Measurements from ENCODE around the gene AGRN.
A peak's percentile ranks its signal among the peaks of the same experiment; 100 is the strongest.
"Not testable (repeated sequence)": the region's sequence is repeated elsewhere in the genome, so short reads cannot be mapped to it uniquely, and the experiment has no call there.

Gene AGRN

DNA sequence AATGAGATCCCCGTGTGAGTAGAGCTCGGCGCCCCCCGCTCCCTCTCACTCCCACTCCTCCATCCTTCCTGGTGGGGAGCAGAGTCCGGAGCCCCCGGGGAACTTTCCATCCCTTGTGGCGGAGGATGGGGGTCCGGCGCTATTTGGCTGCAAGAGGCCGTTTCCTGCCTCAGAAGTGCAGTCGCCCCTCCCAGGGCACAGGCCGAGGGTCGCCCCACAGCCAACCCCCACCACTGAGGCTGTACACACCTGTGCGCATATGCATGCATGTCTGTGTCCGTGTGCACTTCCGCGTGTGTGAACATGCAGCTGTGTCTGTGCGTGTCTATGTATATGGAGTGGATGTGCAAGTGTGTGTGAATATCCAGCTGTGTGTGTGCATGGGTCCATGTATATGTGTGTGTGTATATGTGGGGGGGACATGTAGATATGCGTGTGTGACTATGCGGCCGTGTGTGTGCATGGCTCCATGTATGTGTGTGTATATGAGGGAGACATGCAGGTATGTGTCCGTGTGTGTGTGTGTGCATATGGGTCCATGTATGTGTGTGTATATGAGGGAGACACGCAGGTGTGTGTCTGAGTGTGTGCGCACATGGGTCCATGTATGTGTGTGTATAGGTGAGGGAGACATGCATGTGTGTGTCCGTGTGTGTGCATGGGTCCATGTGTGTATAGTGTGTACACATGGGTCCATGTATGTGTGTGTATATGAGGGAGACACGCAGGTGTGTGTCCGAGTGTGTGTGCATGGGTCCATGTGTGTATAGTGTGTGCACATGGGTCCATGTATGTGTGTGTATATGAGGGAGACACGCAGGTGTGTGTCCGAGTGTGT, 32.3 kb downstream of the AGRN start:
- Histone ChIP-seq H3K36me3 (ENCODE audit: control insufficient read depth in 1 of 2, insufficient read depth in 2 of 2, low read length in 2 of 2) (peaks cover 0 to 47% of the 10 kb centered on the region in 2 donors), H3K9me3 (ENCODE audit: control insufficient read depth in 1 of 2, low read length in 2 of 2) (no peaks in the 10 kb centered on the region), H3K27me3 (ENCODE audit: low read depth, low read length) (no peaks in the 10 kb centered on the region), H3K4me1 (ENCODE audit: control insufficient read depth in 1 of 2, insufficient read depth in 2 of 2, low read length in 2 of 2) (no peaks in the 10 kb centered on the region), H3K4me3 (ENCODE audit: low read depth in 1 of 2, low read length in 2 of 2) (no peak overlapping the region), H3K27ac (ENCODE audit: low read length) (no peak overlapping the region)

GRCh38 chr1:1053022-1053421, 33.1 kb downstream of the AGRN start:
- Histone ChIP-seq H3K9me3 (ENCODE audit: control insufficient read depth in 1 of 2, low read length in 2 of 2) (no peaks in the 10 kb centered on the region), H3K27me3 (ENCODE audit: low read depth, low read length) (peaks cover under 1% of the 10 kb centered on the region), H3K36me3 (ENCODE audit: control insufficient read depth in 1 of 2, insufficient read depth in 2 of 2, low read length in 2 of 2) (peaks cover 0 to 41% of the 10 kb centered on the region in 2 donors), H3K4me3 (ENCODE audit: low read depth in 1 of 2, low read length in 2 of 2) (no peak overlapping the region), H3K4me1 (ENCODE audit: control insufficient read depth in 1 of 2, insufficient read depth in 2 of 2, low read length in 2 of 2) (no peaks in the 10 kb centered on the region), H3K27ac (ENCODE audit: low read length) (no peak overlapping the region)

DNA sequence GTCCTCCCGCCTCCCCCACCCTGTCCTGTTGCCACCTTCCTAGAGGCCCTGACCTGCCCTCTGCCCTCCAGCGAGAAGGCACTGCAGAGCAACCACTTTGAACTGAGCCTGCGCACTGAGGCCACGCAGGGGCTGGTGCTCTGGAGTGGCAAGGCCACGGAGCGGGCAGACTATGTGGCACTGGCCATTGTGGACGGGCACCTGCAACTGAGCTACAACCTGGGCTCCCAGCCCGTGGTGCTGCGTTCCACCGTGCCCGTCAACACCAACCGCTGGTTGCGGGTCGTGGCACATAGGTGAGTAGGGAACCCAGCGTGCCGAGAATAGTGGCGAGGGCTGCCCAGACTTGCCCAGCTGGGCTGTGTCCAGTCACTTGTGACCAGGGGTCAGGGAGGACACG, 33.8 kb downstream of the AGRN start:
- Histone ChIP-seq H3K9me3 (ENCODE audit: control insufficient read depth in 1 of 2, low read length in 2 of 2) (no peaks in the 10 kb centered on the region), H3K4me1 (ENCODE audit: control insufficient read depth in 1 of 2, insufficient read depth in 2 of 2, low read length in 2 of 2) (peaks cover 0 to under 1% of the 10 kb centered on the region in 2 donors), H3K4me3 (ENCODE audit: low read depth in 1 of 2, low read length in 2 of 2) (no peak overlapping the region), H3K27ac (ENCODE audit: low read length) (no peak overlapping the region), H3K36me3 (ENCODE audit: control insufficient read depth in 1 of 2, insufficient read depth in 2 of 2, low read length in 2 of 2) (peaks cover 0 to 41% of the 10 kb centered on the region in 2 donors), H3K27me3 (ENCODE audit: low read depth, low read length) (peaks cover 7% of the 10 kb centered on the region)

- peaks cover 0 to 5% of the 10 kb centered on the region in 2 donors for H3K4me1 ChIP-seq (ENCODE audit: control insufficient read depth in 1 of 2, insufficient read depth in 2 of 2, low read length in 2 of 2)
- H3K27ac ChIP-seq (ENCODE audit: low read length), result no peak overlapping the region
- peaks cover 0 to 41% of the 10 kb centered on the region in 2 donors for H3K36me3 ChIP-seq (ENCODE audit: control insufficient read depth in 1 of 2, insufficient read depth in 2 of 2, low read length in 2 of 2)
- peaks cover 11% of the 10 kb centered on the region for H3K27me3 ChIP-seq (ENCODE audit: low read depth, low read length)
- H3K4me3 ChIP-seq (ENCODE audit: low read depth in 1 of 2, low read length in 2 of 2), result no peak overlapping the region
- no peaks in the 10 kb centered on the region for H3K9me3 ChIP-seq (ENCODE audit: control insufficient read depth in 1 of 2, low read length in 2 of 2)
Measured at GRCh38 chr1:1054099-1054700, 34.3 kb downstream of the AGRN start.

DNA sequence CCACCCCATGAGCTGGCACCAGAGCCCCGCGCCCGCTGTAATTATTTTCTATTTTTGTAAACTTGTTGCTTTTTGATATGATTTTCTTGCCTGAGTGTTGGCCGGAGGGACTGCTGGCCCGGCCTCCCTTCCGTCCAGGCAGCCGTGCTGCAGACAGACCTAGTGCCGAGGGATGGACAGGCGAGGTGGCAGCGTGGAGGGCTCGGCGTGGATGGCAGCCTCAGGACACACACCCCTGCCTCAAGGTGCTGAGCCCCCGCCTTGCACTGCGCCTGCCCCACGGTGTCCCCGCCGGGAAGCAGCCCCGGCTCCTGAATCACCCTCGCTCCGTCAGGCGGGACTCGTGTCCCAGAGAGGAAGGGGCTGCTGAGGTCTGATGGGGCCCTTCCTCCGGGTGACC, 35.1 kb downstream of the AGRN start:
- H3K27me3 ChIP-seq (ENCODE audit: low read depth, low read length), result peaks cover 11% of the 10 kb centered on the region
- no peaks in the 10 kb centered on the region for H3K9me3 ChIP-seq (ENCODE audit: control insufficient read depth in 1 of 2, low read length in 2 of 2)
- no peak overlapping the region for H3K27ac ChIP-seq (ENCODE audit: low read length)
- H3K36me3 ChIP-seq (ENCODE audit: control insufficient read depth in 1 of 2, insufficient read depth in 2 of 2, low read length in 2 of 2), result peaks cover 0 to 41% of the 10 kb centered on the region in 2 donors
- H3K4me3 ChIP-seq (ENCODE audit: low read depth in 1 of 2, low read length in 2 of 2), result no peak overlapping the region
- peaks cover 0 to 12% of the 10 kb centered on the region in 2 donors for H3K4me1 ChIP-seq (ENCODE audit: control insufficient read depth in 1 of 2, insufficient read depth in 2 of 2, low read length in 2 of 2)

- H3K36me3 ChIP-seq (ENCODE audit: control insufficient read depth in 1 of 2, insufficient read depth in 2 of 2, low read length in 2 of 2), result peaks cover 0 to 35% of the 10 kb centered on the region in 2 donors
- no peak overlapping the region for H3K4me3 ChIP-seq (ENCODE audit: low read depth in 1 of 2, low read length in 2 of 2)
Measured at GRCh38 chr1:1055841-1056736, 36.2 kb downstream of the AGRN start.

GRCh38 chr1:1057769-1058087, 37.8 kb downstream of the AGRN start:
- H3K27me3 ChIP-seq (ENCODE audit: low read depth, low read length), result peaks cover 19% of the 10 kb centered on the region
- not testable (repeated sequence) for H3K4me3 ChIP-seq (ENCODE audit: low read depth in 1 of 2, low read length in 2 of 2); H3K27ac ChIP-seq (ENCODE audit: low read length); H3K9me3 ChIP-seq (ENCODE audit: control insufficient read depth in 1 of 2, low read length in 2 of 2)
- H3K36me3 ChIP-seq (ENCODE audit: control insufficient read depth in 1 of 2, insufficient read depth in 2 of 2, low read length in 2 of 2), result peaks cover 0 to 24% of the 10 kb centered on the region in 2 donors
- H3K4me1 ChIP-seq (ENCODE audit: control insufficient read depth in 1 of 2, insufficient read depth in 2 of 2, low read length in 2 of 2), result peaks cover 0 to 16% of the 10 kb centered on the region in 2 donors

More at GRCh38 chr1:1055841-1056736, 36.2 kb downstream of the AGRN start:
- H3K4me1 ChIP-seq (ENCODE audit: control insufficient read depth in 1 of 2, insufficient read depth in 2 of 2, low read length in 2 of 2), result peaks cover 0 to 13% of the 10 kb centered on the region in 2 donors
- H3K9me3 ChIP-seq (ENCODE audit: control insufficient read depth in 1 of 2, low read length in 2 of 2), result no peaks in the 10 kb centered on the region
- peaks cover 16% of the 10 kb centered on the region for H3K27me3 ChIP-seq (ENCODE audit: low read depth, low read length)
- no peak overlapping the region for H3K27ac ChIP-seq (ENCODE audit: low read length)

- Histone ChIP-seq H3K4me3 (ENCODE audit: low read depth in 1 of 2, low read length in 2 of 2) (peak overlapping the region in 1 of 2 donors; percentile 65), H3K36me3 (ENCODE audit: control insufficient read depth in 1 of 2, insufficient read depth in 2 of 2, low read length in 2 of 2) (peaks cover 0 to 20% of the 10 kb centered on the region in 2 donors), H3K27ac (ENCODE audit: low read length) (no peak overlapping the region), H3K27me3 (ENCODE audit: low read depth, low read length) (peaks cover 24% of the 10 kb centered on the region), H3K4me1 (ENCODE audit: control insufficient read depth in 1 of 2, insufficient read depth in 2 of 2, low read length in 2 of 2) (peaks cover 0 to 20% of the 10 kb centered on the region in 2 donors), H3K9me3 (ENCODE audit: control insufficient read depth in 1 of 2, low read length in 2 of 2) (no peaks in the 10 kb centered on the region)
Measured at GRCh38 chr1:1058088-1058905, 38.4 kb downstream of the AGRN start.

DNA sequence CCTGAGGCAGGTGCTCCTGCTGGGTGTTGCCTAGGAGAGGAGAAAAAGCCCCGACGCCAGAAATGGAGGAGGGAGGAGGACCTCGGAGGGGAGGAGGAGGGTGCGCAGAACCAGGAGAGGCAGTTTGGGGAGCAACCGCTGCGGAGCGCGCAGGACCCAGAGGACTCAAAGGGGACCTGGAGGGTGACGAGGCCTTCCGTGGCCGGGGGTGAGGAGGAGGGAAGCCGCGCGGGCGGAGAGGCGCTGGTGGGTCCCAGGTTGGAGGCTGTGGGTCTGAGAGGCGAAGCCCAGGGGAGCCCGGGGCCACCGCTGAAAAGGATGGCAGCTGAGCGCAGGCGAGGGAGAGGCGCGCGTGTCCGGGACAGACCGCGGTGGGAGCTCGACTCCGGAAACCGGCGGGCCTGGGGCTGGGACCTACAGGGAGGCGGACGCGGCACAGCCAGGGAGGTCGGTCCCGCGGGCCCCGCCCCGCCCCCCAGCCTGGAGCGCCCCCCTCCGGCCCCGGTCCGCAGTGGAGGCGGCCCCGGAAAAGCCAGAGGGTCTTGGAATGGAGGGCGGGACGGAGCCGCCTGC, 39.1 kb downstream of the AGRN start:
- peaks cover 0 to 26% of the 10 kb centered on the region in 2 donors for H3K4me1 ChIP-seq (ENCODE audit: control insufficient read depth in 1 of 2, insufficient read depth in 2 of 2, low read length in 2 of 2)
- no peak overlapping the region for H3K27ac ChIP-seq (ENCODE audit: low read length)
- H3K27me3 ChIP-seq (ENCODE audit: low read depth, low read length), result peaks cover 30% of the 10 kb centered on the region
- peak overlapping the region in 1 of 2 donors; percentile 65 for H3K4me3 ChIP-seq (ENCODE audit: low read depth in 1 of 2, low read length in 2 of 2)
- peaks cover 0 to 13% of the 10 kb centered on the region in 2 donors for H3K36me3 ChIP-seq (ENCODE audit: control insufficient read depth in 1 of 2, insufficient read depth in 2 of 2, low read length in 2 of 2)
- no peaks in the 10 kb centered on the region for H3K9me3 ChIP-seq (ENCODE audit: control insufficient read depth in 1 of 2, low read length in 2 of 2)

- peaks cover 0 to 6% of the 10 kb centered on the region in 2 donors for H3K36me3 ChIP-seq (ENCODE audit: control insufficient read depth in 1 of 2, insufficient read depth in 2 of 2, low read length in 2 of 2)
- H3K4me3 ChIP-seq (ENCODE audit: low read depth in 1 of 2, low read length in 2 of 2), result peak overlapping the region in 1 of 2 donors; percentile 65
- H3K4me1 ChIP-seq (ENCODE audit: control insufficient read depth in 1 of 2, insufficient read depth in 2 of 2, low read length in 2 of 2), result peaks cover 0 to 29% of the 10 kb centered on the region in 2 donors
- H3K27ac ChIP-seq (ENCODE audit: low read length), result no peak overlapping the region
- H3K9me3 ChIP-seq (ENCODE audit: control insufficient read depth in 1 of 2, low read length in 2 of 2), result no peaks in the 10 kb centered on the region
- peaks cover 34% of the 10 kb centered on the region for H3K27me3 ChIP-seq (ENCODE audit: low read depth, low read length)
Measured at GRCh38 chr1:1059494-1060280, 39.8 kb downstream of the AGRN start.
